DND-41 (cell line): ENCODE results near the gene KIF26A.

ENCODE experiments used
- ATAC-seq: fragments of 200-7000 bp; cut with Tn5 transposase; 3 replicates; pipeline ENCODE4 v1.9.1; 2021; ENCODE audit warnings: low read depth; ENCODE audit not compliant: insufficient read depth
- DNase-seq: peaks from one replicate; pipeline ENCODE4 v3.0.0-alpha.2; 2020
- H2AFZ ChIP-seq: 2 replicates; pipeline ENCODE4 v1.6.0; 2012; ENCODE audit warnings: low read depth, low read length
- H3K27ac ChIP-seq: 2 replicates; pipeline ENCODE4 v1.5.1; 2012; ENCODE audit warnings: low read length, inconsistent platforms
- H3K27me3 ChIP-seq: fragments of 200-600 bp; sonication (generic); 2 replicates; pipeline ENCODE4 v1.6.0; 2012; ENCODE audit warnings: low read length, mild to moderate bottlenecking, inconsistent platforms; ENCODE audit not compliant: insufficient read depth, poor library complexity
- H3K36me3 ChIP-seq: 2 replicates; pipeline ENCODE4 v1.5.1; 2012; ENCODE audit warnings: low read length, inconsistent platforms; ENCODE audit not compliant: insufficient read depth
- H3K4me1 ChIP-seq: 2 replicates; pipeline ENCODE4 v1.5.1; 2012; ENCODE audit warnings: mild to moderate bottlenecking, low read length; ENCODE audit not compliant: insufficient read depth
- H3K4me2 ChIP-seq: 2 replicates; pipeline ENCODE4 v1.6.0; 2012; ENCODE audit warnings: mild to moderate bottlenecking, moderate library complexity, low read length, inconsistent platforms; ENCODE audit not compliant: insufficient read depth
- H3K4me3 ChIP-seq, 2 experiments: fragments of 200-600 bp in 1 of 2; shearing (Covaris generic) in 1 of 2; 2 replicates each; pipeline ENCODE4 v1.5.1; 2012 to 2016; ENCODE audit warnings: inconsistent platforms in 2 of 2, low read length in 2 of 2, mild to moderate bottlenecking in 2 of 2, low read depth in 1 of 2, moderate library complexity in 1 of 2
- H3K79me2 ChIP-seq: 2 replicates; pipeline ENCODE4 v1.6.0; 2012; ENCODE audit warnings: low read length, inconsistent platforms; ENCODE audit not compliant: insufficient read depth
- H3K9ac ChIP-seq: 2 replicates; pipeline ENCODE4 v1.6.0; 2012; ENCODE audit warnings: low read depth, mild to moderate bottlenecking, inconsistent platforms, low read length, moderate library complexity
- H3K9me3 ChIP-seq: 2 replicates; pipeline ENCODE4 v1.5.1; 2012; ENCODE audit warnings: low read length, moderate library complexity, mild to moderate bottlenecking, inconsistent platforms; ENCODE audit not compliant: insufficient read depth, severe bottlenecking
- H4K20me1 ChIP-seq: 2 replicates; pipeline ENCODE4 v1.6.0; 2012; ENCODE audit warnings: low read length; ENCODE audit not compliant: insufficient read depth
- CTCF ChIP-seq: IDR thresholded peaks from 2 replicates; pipeline ENCODE4 v1.5.1; 2012; ENCODE audit warnings: borderline replicate concordance, low read length, moderate library complexity, mild to moderate bottlenecking; ENCODE audit not compliant: poor library complexity, severe bottlenecking; ENCODE audit errors: extremely low read depth
- EZH2 ChIP-seq: IDR thresholded peaks from 3 replicates; pipeline ENCODE4 v1.6.1; 2012; ENCODE audit warnings: borderline replicate concordance, low read depth, mild to moderate bottlenecking, moderate library complexity, low read length, inconsistent platforms; ENCODE audit not compliant: severe bottlenecking

KIF26A gene

GRCh38 chr14:104185916-104186495 is 47.6 kb downstream of the KIF26A start:
- Histone ChIP-seq H3K9me3 (no peaks in the 10 kb centered on the region), H3K4me3 (no peak overlapping the region), H3K4me2 (no peak overlapping the region), H3K27me3 (no peaks in the 10 kb centered on the region), H2AFZ (no peak overlapping the region), H3K79me2 (no peaks in the 10 kb centered on the region), H3K9ac (no peak overlapping the region), H4K20me1 (no peaks in the 10 kb centered on the region; the same call in 1 of the 2 replicates), H3K27ac (no peak overlapping the region), H3K36me3 (no peaks in the 10 kb centered on the region), H3K4me1 (no peaks in the 10 kb centered on the region)
- TF ChIP-seq EZH2, result no peak
- TF ChIP-seq CTCF, result no peak
- no peak for ATAC-seq
- no peak for DNase-seq

DNA sequence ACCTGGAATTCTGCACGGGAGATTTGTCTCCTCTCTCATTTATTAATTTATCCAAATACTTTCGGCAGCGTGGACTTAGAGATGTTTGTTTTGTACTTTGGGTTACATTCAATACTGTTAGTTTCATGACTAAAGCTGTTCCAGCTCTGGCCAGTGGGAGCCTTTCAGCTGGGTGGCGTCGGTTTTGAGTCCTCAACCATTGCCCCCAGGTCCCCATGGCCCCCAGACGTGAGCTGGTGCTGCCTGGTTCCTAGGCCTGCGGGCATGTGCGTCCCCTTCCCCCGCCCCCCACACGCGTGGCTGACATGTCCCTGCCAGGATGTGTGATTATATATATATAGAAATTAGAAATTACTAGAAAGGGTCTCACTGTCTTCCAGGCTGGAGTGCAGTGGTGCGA is 48.2 kb downstream of the KIF26A start:
- Histone ChIP-seq H3K79me2 (no peaks in the 10 kb centered on the region), H3K4me3 (no peak overlapping the region), H2AFZ (no peak overlapping the region), H3K36me3 (no peaks in the 10 kb centered on the region), H3K9ac (no peak overlapping the region), H3K27me3 (no peaks in the 10 kb centered on the region), H3K4me2 (no peak overlapping the region), H3K9me3 (no peaks in the 10 kb centered on the region), H3K4me1 (no peaks in the 10 kb centered on the region), H4K20me1 (peaks cover 2% of the 10 kb centered on the region; the same call in 1 of the 2 replicates), H3K27ac (no peak overlapping the region)
- ATAC-seq, result no peak
- TF ChIP-seq CTCF (no peak), EZH2 (no peak)
- DNase-seq, result no peak

DNA sequence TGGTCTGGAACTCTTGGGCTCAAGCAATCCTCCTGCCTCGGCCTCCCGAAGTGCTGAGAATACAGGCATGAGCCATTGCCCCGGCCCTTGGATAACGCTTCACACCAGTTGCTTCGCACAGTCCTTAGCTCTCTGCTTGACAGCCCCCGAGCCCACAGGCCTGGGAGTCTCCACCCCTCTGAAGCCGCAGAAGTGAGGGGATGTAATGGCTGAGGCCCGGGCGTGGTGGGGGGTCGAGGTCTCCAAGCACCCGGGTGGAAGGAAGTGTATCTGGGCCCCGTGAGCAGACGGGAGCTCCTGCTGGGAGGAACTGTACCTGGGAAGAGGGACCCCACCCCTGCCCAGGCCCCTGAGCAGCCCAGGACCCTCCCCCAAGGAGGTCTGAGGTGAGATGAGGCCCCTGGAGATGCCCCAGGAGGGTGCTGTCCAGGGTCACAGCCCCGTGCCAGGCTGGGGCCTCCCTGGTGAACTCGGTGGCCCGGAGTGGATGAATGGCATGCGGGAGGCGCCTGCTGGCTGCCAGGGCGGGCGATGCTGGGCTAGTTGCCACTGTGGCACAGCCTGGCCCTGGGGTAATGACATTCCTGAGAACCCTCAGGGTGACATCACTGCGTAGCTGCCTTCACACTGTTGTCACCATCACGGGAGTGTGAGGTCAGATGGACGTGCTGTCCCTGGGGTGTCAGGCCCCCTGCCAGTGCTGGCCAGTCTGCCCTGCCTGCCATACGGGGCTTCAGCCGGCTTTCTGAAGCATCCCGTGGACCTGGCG is 48.9 kb downstream of the KIF26A start:
- no peak for DNase-seq
- H3K4me2 ChIP-seq, result no peak overlapping the region

More for the DNA sequence above, 48.9 kb downstream of the KIF26A start:
- Histone ChIP-seq H3K4me1 (no peaks in the 10 kb centered on the region), H3K9me3 (no peaks in the 10 kb centered on the region), H3K27ac (no peak overlapping the region), H3K9ac (no peak overlapping the region), H3K27me3 (no peaks in the 10 kb centered on the region), H3K4me3 (no peak overlapping the region), H4K20me1 (peaks cover 5% of the 10 kb centered on the region), H2AFZ (no peak overlapping the region), H3K36me3 (no peaks in the 10 kb centered on the region), H3K79me2 (no peaks in the 10 kb centered on the region)
- TF ChIP-seq CTCF, result no peak
- TF ChIP-seq EZH2, result no peak
- no peak for ATAC-seq
